H1 (cell line): Measurements from ENCODE around the gene RAD23B. TPM values are rescaled to one million over a fixed set of nuclear protein-coding genes. Genes with fewer than 3 reads are reported as not detected.

Source experiments
- CTCF ChIA-PET: fragments of 300-600 bp; sonication (Branson Sonifier 250); formaldehyde crosslinking; loops from one replicate; lab custom pipeline; 2021; ENCODE audit not compliant: partially characterized antibody; lab: Charles Lee
- POLR2A ChIA-PET: fragments of 300-600 bp; sonication (Branson Sonifier 250); formaldehyde crosslinking; loops from one replicate; lab custom pipeline; 2021; ENCODE audit warnings: inconsistent platforms; ENCODE audit not compliant: partially characterized antibody; lab: Charles Lee
- DNase-seq, 2 experiments: peaks; one replicate each; pipeline versions ENCODE4 v3.0.0 to v3.0.0-alpha.2; 2010 to 2022; ENCODE audit warnings: low spot score in 2 of 2, low read depth in 1 of 2, mixed read lengths in 1 of 2
- FAIRE-seq: peaks from 2 replicates; lab custom pipeline; 2011; peaks lifted over from hg19 to GRCh38; lab: Jason Lieb, UNC
- H2AFZ ChIP-seq: 2 replicates; pipeline ENCODE4 v1.8.1; 2012; ENCODE audit warnings: low read length, inconsistent platforms
- H2AK5ac ChIP-seq: 2 replicates; pipeline ENCODE4 v1.6.1; 2013; ENCODE audit warnings: low read depth, low read length
- H2BK120ac ChIP-seq: replicated peaks from 2 replicates; pipeline ENCODE3; 2013; ENCODE audit warnings: low read depth, low read length, inconsistent platforms
- H2BK12ac ChIP-seq: 2 replicates; pipeline ENCODE4 v1.6.1; 2013; ENCODE audit warnings: low read depth, low read length
- H2BK15ac ChIP-seq: 2 replicates; pipeline ENCODE4 v1.6.1; 2013; ENCODE audit warnings: low read length
- H2BK20ac ChIP-seq: 2 replicates; pipeline ENCODE4 v1.6.1; 2013; ENCODE audit warnings: low read length
- H2BK5ac ChIP-seq: 2 replicates; pipeline ENCODE4 v1.6.1; 2013; ENCODE audit warnings: low read depth, low read length
- H3K14ac ChIP-seq: 2 replicates; pipeline ENCODE4 v1.6.1; 2013; ENCODE audit warnings: inconsistent platforms; ENCODE audit not compliant: insufficient read length
- H3K18ac ChIP-seq: 2 replicates; pipeline ENCODE4 v1.6.1; 2013; ENCODE audit warnings: low read length; ENCODE audit errors: extremely low read depth
- H3K23ac ChIP-seq: 2 replicates; pipeline ENCODE4 v1.6.1; 2013; ENCODE audit warnings: inconsistent platforms; ENCODE audit not compliant: insufficient read length
- H3K23me2 ChIP-seq: 2 replicates; pipeline ENCODE4 v1.6.1; 2013; ENCODE audit warnings: low read depth, low read length
- H3K27ac ChIP-seq: 2 replicates; pipeline ENCODE4 v1.6.1; 2011; ENCODE audit warnings: low read depth, low read length, inconsistent platforms
- H3K27me3 ChIP-seq, 4 experiments: replicated peaks in 1 of 4; 1 replicate in 1 of 4; 2 replicates in 3 of 4; pipeline versions ENCODE4 v1.6.1 to v1.8.1; 2011 to 2013; ENCODE audit warnings: low read length in 3 of 4, mild to moderate bottlenecking in 3 of 4, inconsistent platforms in 2 of 4, mixed read lengths in 2 of 4, moderate library complexity in 1 of 4; ENCODE audit not compliant: control insufficient read depth in 3 of 4, insufficient read depth in 3 of 4; ENCODE audit errors: extremely low read depth in 1 of 4
- H3K36me3 ChIP-seq, 4 experiments: 2 replicates each; pipeline versions ENCODE4 v1.6.1 to v1.8.1; 2011 to 2013; ENCODE audit warnings: mild to moderate bottlenecking in 4 of 4, low read length in 3 of 4, moderate library complexity in 2 of 4, control low read depth in 1 of 4, inconsistent platforms in 1 of 4; ENCODE audit not compliant: insufficient read depth in 4 of 4, control insufficient read depth in 2 of 4
- H3K4ac ChIP-seq: replicated peaks from 2 replicates; pipeline ENCODE3; 2013; ENCODE audit warnings: low read length, low read depth, mixed read lengths, inconsistent platforms; ENCODE audit not compliant: insufficient read length
- H3K4me1 ChIP-seq, 4 experiments: replicated peaks in 1 of 4; 1 replicate in 1 of 4; 2 replicates in 3 of 4; pipeline versions ENCODE4 v1.6.1 to v1.8.1; 2011 to 2013; ENCODE audit warnings: low read length in 3 of 4, inconsistent platforms in 2 of 4, mixed read lengths in 1 of 4; ENCODE audit not compliant: insufficient read depth in 4 of 4, control insufficient read depth in 3 of 4
- H3K4me2 ChIP-seq, 2 experiments: 2 replicates each; pipeline versions ENCODE4 v1.6.1 to v1.8.1; 2011 to 2013; ENCODE audit warnings: low read depth in 2 of 2, low read length in 2 of 2, control low read depth in 1 of 2, inconsistent platforms in 1 of 2, mild to moderate bottlenecking in 1 of 2; ENCODE audit not compliant: insufficient read depth in 1 of 2
- H3K4me3 ChIP-seq, 4 experiments: fragments of 200-600, 300-600 bp in 1 of 4; sonication (generic), shearing (Covaris generic), sonication (Bioruptor Twin) in 1 of 4; 2 replicates each; pipeline versions ENCODE4 v1.5.1 to v1.8.1; 2011 to 2016; ENCODE audit warnings: low read length in 4 of 4, low read depth in 3 of 4, control low read depth in 2 of 4, inconsistent platforms in 2 of 4, mild to moderate bottlenecking in 2 of 4, mixed read lengths in 1 of 4, moderate library complexity in 1 of 4; ENCODE audit not compliant: insufficient read depth in 2 of 4; ENCODE audit errors: extremely low read depth in 1 of 4
- H3K56ac ChIP-seq: replicated peaks from 2 replicates; pipeline ENCODE3; 2013; ENCODE audit warnings: low read depth, mild to moderate bottlenecking, mixed read lengths, low read length, inconsistent platforms; ENCODE audit not compliant: insufficient read length
- H3K79me1 ChIP-seq: 2 replicates; pipeline ENCODE4 v1.6.1; 2013; ENCODE audit warnings: low read depth, low read length, control low read depth
- H3K79me2 ChIP-seq, 2 experiments: 2 replicates each; pipeline versions ENCODE4 v1.6.1 to v1.8.1; 2012 to 2013; ENCODE audit warnings: low read length in 2 of 2, mild to moderate bottlenecking in 2 of 2, inconsistent platforms in 1 of 2; ENCODE audit not compliant: insufficient read depth in 2 of 2, control insufficient read depth in 1 of 2
- H3K9ac ChIP-seq, 4 experiments: replicated peaks in 1 of 4; 1 replicate in 1 of 4; 2 replicates in 3 of 4; pipeline versions ENCODE4 v1.6.1 to v1.8.1; 2011 to 2013; ENCODE audit warnings: low read depth in 3 of 4, low read length in 3 of 4, control low read depth in 2 of 4, mild to moderate bottlenecking in 2 of 4, moderate library complexity in 2 of 4, inconsistent platforms in 1 of 4; ENCODE audit errors: extremely low read depth in 1 of 4
- H3K9me3 ChIP-seq, 2 experiments: 2 replicates each; pipeline versions ENCODE4 v1.6.1 to v1.8.1; 2012 to 2013; ENCODE audit warnings: mild to moderate bottlenecking in 2 of 2, moderate library complexity in 2 of 2, control low read depth in 1 of 2, inconsistent platforms in 1 of 2, low read depth in 1 of 2, low read length in 1 of 2, mixed read lengths in 1 of 2; ENCODE audit not compliant: insufficient read depth in 2 of 2
- H4K20me1 ChIP-seq, 2 experiments: replicated peaks in 1 of 2; 2 replicates each; pipeline versions ENCODE3 to v1.8.1; 2011 to 2013; ENCODE audit warnings: inconsistent platforms in 2 of 2, low read length in 2 of 2, mild to moderate bottlenecking in 1 of 2; ENCODE audit not compliant: insufficient read depth in 2 of 2, control insufficient read depth in 1 of 2
- H4K5ac ChIP-seq: 2 replicates; pipeline ENCODE4 v1.6.1; 2013; ENCODE audit warnings: low read length, low read depth, mixed read lengths, inconsistent platforms; ENCODE audit not compliant: insufficient read length
- H4K8ac ChIP-seq: 2 replicates; pipeline ENCODE4 v1.8.0; 2013; ENCODE audit warnings: mild to moderate bottlenecking, moderate library complexity, low read length, inconsistent platforms; ENCODE audit not compliant: insufficient read depth; ENCODE audit errors: extremely low read depth
- H4K91ac ChIP-seq: replicated peaks from 2 replicates; pipeline ENCODE3; 2013; ENCODE audit warnings: low read length, mixed read lengths, inconsistent platforms; ENCODE audit not compliant: insufficient read length
- CTBP2 ChIP-seq: IDR thresholded peaks from 2 replicates; pipeline ENCODE4 v1.7.0; 2011; ENCODE audit warnings: borderline replicate concordance, mild to moderate bottlenecking, moderate library complexity, mixed read lengths, low read length; ENCODE audit not compliant: insufficient read depth, insufficient read length
- WGBS, 2 experiments: shearing (Covaris generic) in 1 of 2; methylation state at CpG; one replicate each; pipeline versions ENCODE4 v1.1.6 to v1.1.7; 2013 to 2015; ENCODE audit warnings: low lambda C conversion rate in 2 of 2, mixed read lengths in 2 of 2, inconsistent platforms in 1 of 2, low coverage in 1 of 2, missing lambda C conversion rate in 1 of 2; ENCODE audit not compliant: insufficient replicate concordance in 2 of 2, insufficient coverage in 1 of 2, insufficient read length in 1 of 2; ENCODE audit errors: extremely low coverage in 1 of 2, missing lambda C conversion rate in 1 of 2; 5-methylcytosine and 5-hydroxymethylcytosine counted together
- polyA plus RNA-seq, 7 experiments: library from polyadenylated mRNA; depleted of rRNA in 3 of 7; stranded (reverse) in 5 of 7; unstranded in 2 of 7; fragments of >200 nt in 5 of 7; fragments of 200-250 nt in 2 of 7; gene quantifications; 1 replicate in 5 of 7; 2 replicates in 1 of 7; 4 replicates in 1 of 7; pipeline versions ENCODE4 v1.2.1 to v1.2.3, GENCODE V29; 2011 to 2013; ENCODE audit warnings: missing spikeins in 2 of 7, mixed read lengths in 2 of 7
- total RNA-seq: library from RNA; stranded (reverse); fragmentation: NEBNext Ultra II Directional; extraction: Animal tissue kit (Norgen Biotek cat#: 25700); gene quantifications from 2 replicates; pipeline ENCODE4 v1.2.1, GENCODE V29; 2021

Gene RAD23B
- total and polyA plus RNA-seq, 2 of the 8 experiments (the other 6 are each of a cell fraction or from before 2014, with no cell fraction given), result 97.1 to 165 TPM

DNA sequence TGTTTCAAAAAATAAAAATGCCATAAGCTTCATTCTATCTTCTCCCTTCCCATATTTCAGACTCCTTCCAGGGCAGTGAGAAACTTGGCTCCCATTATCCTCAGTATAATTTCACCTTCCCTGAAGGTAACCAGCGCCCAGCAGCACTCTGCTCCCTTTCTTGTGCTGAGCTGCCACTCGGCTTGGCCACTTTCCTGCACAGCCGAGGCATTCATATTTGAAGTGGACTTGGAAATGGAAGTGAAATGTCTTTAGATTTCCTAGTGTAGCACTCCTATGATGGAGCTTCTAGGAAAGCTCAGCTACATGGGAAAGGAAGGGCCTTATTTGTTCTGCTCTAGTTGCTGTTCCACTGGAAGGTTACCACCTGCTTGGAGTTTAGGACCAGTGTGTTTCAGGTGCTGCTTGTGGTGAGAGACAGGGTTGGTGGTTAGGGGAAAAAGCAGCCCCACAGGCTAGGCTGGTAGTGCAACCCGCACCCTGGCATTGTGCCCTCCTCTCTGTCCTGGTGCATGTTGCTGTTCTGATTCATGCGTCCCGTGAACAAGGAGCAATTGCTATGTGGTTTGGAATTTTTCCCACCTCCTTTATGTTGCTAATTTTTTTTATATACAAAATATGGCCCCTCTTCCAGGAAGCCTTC is 53.8 kb downstream of the RAD23B start:
- H4K20me1 ChIP-seq, result peaks cover 3 to 4% of the 10 kb centered on the region in 2 experiments
- no peak overlapping the region for H2BK20ac ChIP-seq
- H3K9ac ChIP-seq, result no peak overlapping the region
- H3K4ac ChIP-seq, result no peak overlapping the region
- ChIA-PET CTCF (interaction anchor here (0.9 to 1.9 kb wide), 4 partner anchors 9 to 15 kb away, joined by 3 to 4 read pairs (median 4); no protein-coding TSS in a partner anchor), POLR2A (interaction anchor here (1.0 to 1.5 kb wide), 2 partner anchors 12 to 53 kb away, joined by 4 read pairs; partner anchors contain the start of gene RAD23B)
- WGBS, 2 experiments, result 91% methylated on average over 6 of the region's 6 CpGs; no CpG with 5 or more reads in 1 of the 2 experiments
- H4K8ac ChIP-seq, result no peak overlapping the region
- no peak overlapping the region for H2AK5ac ChIP-seq
- H3K14ac ChIP-seq, result no peak overlapping the region
- FAIRE-seq (no peak), DNase-seq (no peak)
- no peak overlapping the region for H3K27ac ChIP-seq
- H3K4me3 ChIP-seq, result no peak overlapping the region
- no peak overlapping the region for H4K5ac ChIP-seq
- no peak overlapping the region for H3K56ac ChIP-seq
- H2AFZ ChIP-seq, result no peak overlapping the region
- peaks cover 2 to 36% (median 20%) of the 10 kb centered on the region in 4 experiments; a peak in 7 of 8 replicates for H3K36me3 ChIP-seq
- no peak overlapping the region for H2BK12ac ChIP-seq
- no peaks in the 10 kb centered on the region; the same call in 1 of the 2 replicates for H3K79me1 ChIP-seq
- no peak overlapping the region for H2BK15ac ChIP-seq
- no peak overlapping the region for H3K18ac ChIP-seq
- H3K4me1 ChIP-seq, result peaks cover 0 to 2% (median 0%) of the 10 kb centered on the region in 4 experiments; a peak in 2 of 7 replicates
- H3K27me3 ChIP-seq, result no peaks in the 10 kb centered on the region
- no peak overlapping the region for H3K4me2 ChIP-seq
- H3K9me3 ChIP-seq, result no peaks in the 10 kb centered on the region
- no peak overlapping the region for H2BK120ac ChIP-seq
- no peak overlapping the region for H3K23ac ChIP-seq
- H3K23me2 ChIP-seq, result no peaks in the 10 kb centered on the region
- H3K79me2 ChIP-seq, result no peaks in the 10 kb centered on the region
- no peak overlapping the region for H4K91ac ChIP-seq
- H2BK5ac ChIP-seq, result no peak overlapping the region
- no peak for TF ChIP-seq CTBP2
